Tibial artery (tissue), 4 donors: Measurements from ENCODE around the gene OBI1.

Experiments
- DNase-seq, 2 donors: peaks; one replicate each; pipeline ENCODE4 v3.0.0-alpha.2; 2019
- H3K27ac ChIP-seq, 2 donors: fragments of 200-600 bp; sonication (generic) in 1 of 2; 1 replicate in 1 of 2; 2 replicates in 1 of 2; pipeline ENCODE4 v1.5.1; 2018 to 2019; ENCODE audit warnings: mild to moderate bottlenecking in 1 of 2
- H3K27me3 ChIP-seq, 2 donors: fragments of 200-600 bp; sonication (generic) in 1 of 2; one replicate each; pipeline versions ENCODE4 v1.5.1 to v1.6.0; 2016 to 2019
- H3K36me3 ChIP-seq, 3 donors: fragments of 200-600 bp; sonication (generic) in 2 of 3; one replicate each; pipeline ENCODE4 v1.5.1; 2016 to 2019; ENCODE audit warnings: mild to moderate bottlenecking in 2 of 3
- H3K4me1 ChIP-seq, 4 donors: fragments of 200-600 bp; sonication (generic) in 2 of 4; 1 replicate in 3 of 4; 2 replicates in 1 of 4; pipeline ENCODE4 v1.5.1; 2016 to 2019
- H3K4me3 ChIP-seq, 2 donors: fragments of 200-600 bp; sonication (generic) in 1 of 2; 1 replicate in 1 of 2; 2 replicates in 1 of 2; pipeline ENCODE4 v1.5.1; 2018 to 2019; ENCODE audit warnings: mild to moderate bottlenecking in 2 of 2
- H3K9me3 ChIP-seq, 3 donors: fragments of 200-600 bp; sonication (generic) in 1 of 3; one replicate each; pipeline ENCODE4 v1.5.1; 2016 to 2019
- CTCF ChIP-seq, 2 experiments: fragments of 200-600 bp in 1 of 2; fragments of 450-650 bp in 1 of 2; IDR thresholded peaks; one replicate each; pipeline ENCODE4 v1.5.1; 2017 to 2019; ENCODE audit warnings: antibody characterized with exemption in 2 of 2, mild to moderate bottlenecking in 1 of 2, moderate library complexity in 1 of 2
- intact Hi-C: fragments of 100-400 bp; cut with DNase I; formaldehyde crosslinking; loops from one replicate; pipeline ENCODE4 v1.15.0; 2023; ENCODE audit warnings: low total_unique reads

Gene OBI1

GRCh38 chr13:78609464-78610205 is 49.3 kb downstream of the OBI1 start:
- peaks cover 8 to 57% of the 10 kb centered on the region in 2 donors for H3K27me3 ChIP-seq
- intact Hi-C loops, result no loop called here
- no peak for DNase-seq

GRCh38 chr13:78608688-78609463 is 50.1 kb downstream of the OBI1 start:
- intact Hi-C loops, result no loop called here
- H3K9me3 ChIP-seq, result no peaks in the 10 kb centered on the region
- H3K4me1 ChIP-seq, result peaks cover 0 to 34% (median 25%) of the 10 kb centered on the region in 4 donors
- peak overlapping the region; percentile 35 to 50 for H3K4me3 ChIP-seq
- no peak for DNase-seq
- peaks cover 8 to 65% of the 10 kb centered on the region in 2 donors for H3K27me3 ChIP-seq
- no peaks in the 10 kb centered on the region for H3K36me3 ChIP-seq
- no peak for TF ChIP-seq CTCF (IDR thresholded peaks at IDR 0.05)
- H3K27ac ChIP-seq, result no peak overlapping the region

More at GRCh38 chr13:78609464-78610205, 49.3 kb downstream of the OBI1 start:
- Histone ChIP-seq H3K4me3 (peak overlapping the region; percentile 35 to 50), H3K36me3 (no peaks in the 10 kb centered on the region), H3K9me3 (no peaks in the 10 kb centered on the region), H3K4me1 (peaks cover 0 to 32% (median 25%) of the 10 kb centered on the region in 4 donors), H3K27ac (no peak overlapping the region)
- TF ChIP-seq CTCF (IDR thresholded peaks at IDR 0.05), result no peak

GRCh38 chr13:78608252-78608687 is 50.7 kb downstream of the OBI1 start:
- Histone ChIP-seq H3K4me1 (peaks cover 0 to 40% (median 30%) of the 10 kb centered on the region in 4 donors), H3K4me3 (peak overlapping the region; percentile 35 to 50), H3K9me3 (no peaks in the 10 kb centered on the region), H3K36me3 (no peaks in the 10 kb centered on the region), H3K27ac (no peak overlapping the region), H3K27me3 (peaks cover 8 to 71% of the 10 kb centered on the region in 2 donors)
- no peak for DNase-seq
- no peak for TF ChIP-seq CTCF (IDR thresholded peaks at IDR 0.05)
- intact Hi-C loops, result no loop called here

- Histone ChIP-seq H3K36me3 (no peaks in the 10 kb centered on the region), H3K4me3 (peak overlapping the region in 1 of 2 donors; percentile 9), H3K9me3 (no peaks in the 10 kb centered on the region), H3K27me3 (peaks cover 8 to 77% of the 10 kb centered on the region in 2 donors), H3K4me1 (peaks cover 0 to 46% (median 37%) of the 10 kb centered on the region in 4 donors), H3K27ac (no peak overlapping the region)
- intact Hi-C loops, result no loop called here
- TF ChIP-seq CTCF (IDR thresholded peaks at IDR 0.05), result no peak
- no peak for DNase-seq
These were observed 51.3 kb downstream of the OBI1 start for GRCh38 chr13:78607409-78608251.
